ENCODE results near the gene IL7R.
"Not testable (repeated sequence)": the region's sequence is repeated elsewhere in the genome, so short reads cannot be mapped to it uniquely, and the experiment has no call there.

The IL7R gene

GRCh38 chr5:35845508-35845907 is 11.2 kb upstream of the IL7R start:
- FAIRE-seq = not testable (repeated sequence)

DNA sequence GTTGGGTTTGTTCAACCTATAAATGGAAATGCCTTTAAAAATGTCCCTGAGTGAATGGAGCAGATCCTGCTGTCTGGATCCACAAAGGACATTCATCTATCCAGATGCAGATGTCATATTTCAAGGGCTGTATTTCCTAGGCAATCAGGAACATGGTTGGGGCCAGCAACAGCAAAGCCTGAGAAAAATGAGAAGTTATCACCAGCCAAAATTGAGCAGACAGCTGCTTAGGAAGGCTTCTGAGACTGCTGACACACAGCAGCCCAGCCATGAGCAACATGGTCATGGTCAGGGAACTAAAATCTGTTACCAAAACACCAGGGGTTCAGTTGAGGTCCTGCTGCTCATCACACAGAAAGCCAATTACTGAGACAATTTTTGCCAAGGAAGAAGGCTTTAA is 9.2 kb upstream of the IL7R start:
- FAIRE-seq = no peak

DNA sequence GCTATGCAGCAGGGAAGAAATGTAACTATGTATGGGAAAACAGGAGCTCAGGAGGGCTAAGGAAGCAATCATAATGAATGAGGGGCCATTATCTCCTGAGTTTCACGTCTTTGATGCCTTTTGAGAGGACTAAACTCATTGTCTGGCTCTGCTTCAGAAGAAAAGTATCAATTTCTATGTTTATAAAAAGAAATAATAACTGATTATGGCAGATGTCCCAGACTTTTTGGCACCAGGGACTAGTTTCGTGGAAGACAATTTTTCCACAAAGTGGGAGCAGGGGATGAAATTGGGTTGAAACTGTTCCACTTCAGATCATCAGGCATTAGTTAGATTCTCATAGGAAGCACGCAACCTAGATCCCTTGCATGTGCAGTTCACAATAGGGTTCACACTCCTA is 8.7 kb upstream of the IL7R start:
- FAIRE-seq = no peak

GRCh38 chr5:35849860-35850259 is 6.8 kb upstream of the IL7R start:
- no peak for FAIRE-seq

GRCh38 chr5:35850967-35851680 is 5.6 kb upstream of the IL7R start:
- FAIRE-seq = no peak

DNA sequence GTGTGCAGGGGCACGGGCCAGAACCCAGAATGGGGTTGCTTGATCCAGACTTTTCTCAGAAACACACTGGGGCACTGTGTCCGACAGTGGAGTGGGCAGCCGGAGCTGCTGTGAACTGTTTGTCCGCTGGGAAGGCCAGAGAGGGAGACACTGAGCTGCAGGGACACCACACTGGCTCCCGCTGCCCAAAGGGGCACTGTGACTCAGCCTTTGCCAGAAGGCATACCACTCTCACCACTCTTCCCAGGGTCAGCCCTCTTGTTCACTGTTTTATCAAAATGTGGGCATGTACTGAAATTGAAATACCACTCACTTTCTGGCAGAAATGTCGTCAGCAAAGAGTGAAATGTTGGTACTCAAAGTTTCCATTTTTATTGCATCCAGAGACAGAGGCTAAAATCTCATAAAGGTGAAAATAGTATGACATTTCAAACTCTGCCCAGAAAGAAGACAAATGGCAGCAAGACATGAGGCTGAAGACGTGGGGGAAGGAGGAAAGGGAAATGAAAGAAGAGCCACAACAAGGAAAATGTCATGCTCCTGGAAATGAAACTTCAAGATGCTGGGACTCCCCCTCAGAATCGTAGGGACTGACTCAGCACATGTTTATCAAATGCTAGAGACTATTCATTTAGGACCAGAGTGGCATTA is 4.5 kb upstream of the IL7R start:
- FAIRE-seq = no peak

GRCh38 chr5:35852773-35853172 is 3.9 kb upstream of the IL7R start:
- FAIRE-seq = no peak

GRCh38 chr5:35853631-35854030 is 3.1 kb upstream of the IL7R start:
- no peak for FAIRE-seq

DNA sequence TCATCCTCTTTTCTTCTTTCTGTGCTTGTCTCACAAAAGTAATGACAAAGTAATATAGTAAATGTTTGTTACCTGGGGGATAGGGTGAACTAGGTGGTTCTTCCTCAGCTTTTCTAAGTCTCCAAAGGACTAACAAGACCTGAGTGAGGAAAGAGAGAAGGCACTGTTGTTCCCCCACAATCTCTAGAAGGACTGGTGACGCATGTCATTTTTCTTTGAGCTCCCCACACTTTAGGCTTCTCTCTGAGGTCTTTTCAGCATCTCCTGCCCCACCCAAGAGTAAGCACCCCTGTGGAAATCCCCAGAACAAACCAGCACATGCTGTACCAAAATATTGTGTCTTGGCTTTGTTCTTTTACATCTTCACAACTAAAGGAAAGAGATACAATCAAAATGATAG is 2.4 kb upstream of the IL7R start:
- FAIRE-seq = no peak

DNA sequence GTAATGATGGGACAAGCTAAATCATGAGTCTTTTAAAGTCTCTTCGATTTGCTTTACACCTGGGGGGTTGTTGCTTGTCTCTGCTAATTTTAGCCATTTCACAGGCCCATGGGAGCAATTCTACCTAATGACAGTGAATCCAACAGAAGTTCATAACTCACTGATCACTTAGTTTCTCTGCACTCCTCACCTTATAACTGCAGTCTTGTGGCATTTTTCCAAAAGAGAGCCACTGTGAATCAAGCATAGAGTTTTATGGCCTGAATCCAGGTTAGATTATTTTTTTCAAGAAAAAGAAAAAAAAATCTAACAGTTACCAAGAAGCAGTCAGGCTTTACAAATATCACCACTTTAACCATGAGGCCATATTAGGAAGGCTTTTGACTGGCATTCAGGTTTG is 1.5 kb upstream of the IL7R start:
- no peak for FAIRE-seq

DNA sequence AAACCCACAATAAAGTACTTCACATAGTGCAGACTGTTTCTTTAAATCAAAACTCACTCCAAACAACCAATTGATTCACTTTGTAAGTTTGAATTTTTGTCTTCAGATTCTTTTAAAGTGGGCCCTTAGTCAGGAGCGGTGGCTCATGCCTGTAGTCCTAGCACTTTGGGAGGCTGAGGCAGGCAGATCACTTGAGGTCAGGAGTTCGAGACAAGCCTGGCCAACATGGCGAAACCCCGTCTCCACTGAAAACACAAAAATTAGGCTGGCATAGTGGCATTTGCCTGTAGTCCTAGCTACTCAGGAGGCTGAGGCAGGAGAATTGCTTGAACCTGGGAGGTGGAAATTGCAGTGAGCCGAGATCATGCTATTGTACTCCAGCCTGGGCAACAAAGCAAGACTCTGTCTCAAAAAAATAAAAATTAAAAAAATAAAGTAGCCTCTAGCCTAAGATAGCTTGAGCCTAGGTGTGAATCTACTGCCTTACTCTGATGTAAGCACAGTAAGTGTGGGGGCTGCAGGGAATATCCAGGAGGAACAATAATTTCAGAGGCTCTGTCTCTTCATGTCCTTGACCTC is 416 bp upstream of the IL7R start:
- not testable (repeated sequence) for FAIRE-seq

DNA sequence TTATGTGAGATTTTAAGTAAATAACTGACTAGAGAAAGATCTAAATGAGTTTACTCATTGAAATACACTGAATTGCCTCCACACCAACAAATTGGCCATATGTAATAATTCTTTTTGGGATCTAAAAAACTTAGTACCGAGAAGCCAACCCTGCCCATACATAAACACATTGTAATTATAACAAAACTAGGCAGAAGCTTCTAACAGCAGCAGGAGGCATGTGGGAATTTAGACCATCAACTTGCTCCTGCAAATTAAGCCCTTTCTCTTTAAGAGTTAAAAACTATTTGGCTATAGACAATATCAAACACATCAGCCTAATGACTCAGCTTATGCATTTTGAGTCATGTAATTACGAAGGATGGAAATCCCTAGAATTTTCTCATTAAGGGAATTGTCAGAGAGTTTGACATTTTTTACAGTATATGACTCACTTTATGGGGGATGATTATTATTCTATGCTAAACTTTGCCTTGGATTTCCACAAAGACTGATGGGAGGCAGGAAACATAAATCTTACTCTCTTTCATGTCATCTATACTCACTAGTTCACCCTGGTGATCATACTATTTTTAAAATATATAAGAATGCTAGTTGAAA is 1.0 kb downstream of the IL7R start:
- no peak for FAIRE-seq

DNA sequence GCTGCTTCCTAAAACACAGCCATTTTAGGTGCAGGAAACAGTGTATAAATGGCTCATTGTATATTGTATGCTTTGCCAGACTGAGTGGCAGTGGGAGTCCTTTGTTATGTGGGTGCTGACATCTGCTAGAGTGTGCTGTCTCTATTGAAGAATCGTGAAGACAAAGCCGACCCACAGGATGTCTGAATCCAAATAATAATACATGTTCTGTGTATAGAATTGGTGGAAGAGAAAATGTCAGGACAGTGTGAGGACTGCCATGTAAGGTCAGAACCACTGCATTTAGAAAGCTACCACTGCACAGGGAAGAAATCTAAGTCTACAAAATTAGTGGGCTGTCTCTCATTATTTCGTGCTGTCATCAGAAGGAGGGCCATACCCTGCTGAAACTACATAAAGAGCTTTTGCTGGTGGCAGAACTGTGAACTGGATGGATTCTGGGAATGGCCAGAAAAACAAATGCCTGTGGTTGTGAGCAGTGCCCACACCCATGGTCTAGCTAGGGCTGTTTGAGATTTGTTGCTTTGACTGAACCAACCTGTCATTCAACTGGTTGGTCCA is 2.5 kb downstream of the IL7R start:
- no peak for FAIRE-seq

- FAIRE-seq = no peak
These were observed 4.0 kb downstream of the IL7R start for GRCh38 chr5:35860686-35861085.

DNA sequence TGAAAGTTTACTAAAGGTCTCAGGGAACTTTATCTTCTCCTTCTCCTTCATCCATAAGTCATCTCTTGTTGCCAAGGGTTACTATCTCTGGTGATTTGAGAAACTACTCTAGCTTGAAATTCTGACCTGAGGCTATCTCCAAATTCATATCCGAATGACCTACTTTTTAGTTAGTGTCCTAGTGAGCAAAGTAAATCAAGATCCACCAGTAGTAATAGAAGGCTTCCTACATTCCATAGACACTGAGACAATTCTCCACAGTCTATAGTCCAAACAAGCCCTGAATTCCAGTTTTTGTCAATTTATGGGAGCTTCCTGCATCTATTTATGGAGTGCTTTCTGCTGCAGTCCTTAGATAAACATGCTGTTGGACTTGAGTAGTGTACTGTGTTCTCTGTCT is 5.0 kb downstream of the IL7R start:
- FAIRE-seq = no peak

- no peak for FAIRE-seq
These were observed 5.4 kb downstream of the IL7R start for GRCh38 chr5:35862126-35862525.

- no peak for FAIRE-seq
These were observed 6.5 kb downstream of the IL7R start for GRCh38 chr5:35863159-35863558.

GRCh38 chr5:35867998-35868397 is 11.3 kb downstream of the IL7R start:
- no peak for FAIRE-seq

DNA sequence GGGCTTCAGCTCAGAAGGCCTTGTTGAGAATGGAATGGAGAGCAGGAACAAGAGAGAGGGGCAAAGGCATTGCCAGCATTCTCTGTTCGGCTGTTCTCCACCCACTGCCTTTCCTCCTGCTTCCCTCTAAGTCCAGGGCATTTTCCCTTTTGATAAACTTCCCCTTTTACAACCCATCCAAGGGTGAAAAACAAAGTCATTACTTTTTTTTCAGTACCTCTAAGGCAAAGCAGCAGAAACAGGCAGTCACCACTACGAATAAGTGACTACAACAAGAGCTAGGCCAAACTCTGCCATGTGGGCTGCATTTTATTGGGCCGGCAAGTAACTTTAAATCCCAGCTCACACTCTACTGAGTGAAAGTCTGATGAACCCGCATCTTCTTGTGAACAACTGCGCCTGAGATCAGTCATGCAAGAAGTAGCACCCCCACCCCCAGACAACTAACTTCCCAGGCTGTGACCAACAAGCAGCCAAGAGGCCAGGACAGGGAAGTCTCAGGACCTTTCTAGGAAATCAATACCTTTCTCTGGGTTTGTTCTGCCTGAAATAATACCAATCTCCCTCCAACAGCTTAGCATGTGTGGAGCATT is 13.1 kb downstream of the IL7R start:
- no peak for FAIRE-seq

- FAIRE-seq = no peak
These were observed 13.9 kb downstream of the IL7R start for GRCh38 chr5:35870605-35871004.

DNA sequence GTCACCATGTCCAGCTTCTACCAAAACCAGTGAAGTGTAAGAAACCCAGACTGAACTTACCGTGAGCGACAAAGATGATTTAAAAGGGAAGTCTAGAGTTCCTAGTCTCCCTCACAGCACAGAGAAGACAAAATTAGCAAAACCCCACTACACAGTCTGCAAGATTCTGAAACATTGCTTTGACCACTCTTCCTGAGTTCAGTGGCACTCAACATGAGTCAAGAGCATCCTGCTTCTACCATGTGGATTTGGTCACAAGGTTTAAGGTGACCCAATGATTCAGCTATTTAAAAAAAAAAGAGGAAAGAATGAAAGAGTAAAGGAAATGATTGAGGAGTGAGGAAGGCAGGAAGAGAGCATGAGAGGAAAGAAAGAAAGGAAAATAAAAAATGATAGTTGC is 19.8 kb downstream of the IL7R start:
- FAIRE-seq = no peak

- no peak for FAIRE-seq
These were observed 20.2 kb downstream of the IL7R start for GRCh38 chr5:35876922-35877321.

GRCh38 chr5:35877655-35878054 is 21.0 kb downstream of the IL7R start:
- no peak for FAIRE-seq
